Heart left ventricle (tissue), 13 donors: ENCODE data around the gene AGO3.

Experiments
- POLR2A ChIP-seq, 2 donors: fragments of 450-650 bp; IDR thresholded peaks; one replicate each; pipeline ENCODE4 v1.6.1; 2017; ENCODE audit warnings: antibody characterized with exemption in 2 of 2, mild to moderate bottlenecking in 2 of 2, moderate library complexity in 2 of 2
- TF ChIP-seq, protein P1 (sequence below), 12 donors: fragments of 200-600 bp; sonication (generic) in 4 of 12; IDR thresholded peaks; one replicate each; pipeline versions ENCODE4 v1.5.0 to v1.8.0; 2018 to 2022; ENCODE audit warnings: antibody characterized with exemption in 12 of 12, mild to moderate bottlenecking in 5 of 12
- donor health status: ischemic (EF 13 %, LVEDD 7.1; RV severe dilation, severe dysfunction).
- donor health status: DM: no; HTN: yes; CAD: no.
- donor health status: DM: no; HTN: no; CAD: no.
- donor health status: ischemic (EF 25% LVEDD 6.9; RV normal size, moderate dysfunction).
- donor health status: ischemic (EF 25% LVEDD 5.7; RV mildly dilated, moderate dysfunction).
- donor health status: ischemic (EF 35%, LVEDD 5.7; RV mildly dilated, moderate dysfunction).
- donor health status: nonischemic (EF 11% LVEDD 7.7; RV severe dilation, severe dysfunction).
- donor health status: DM: yes; HTN: yes; CAD: no.
- donor health status: PGD.
- donor health status: ischemic (EF 29% LVEDD 5.4; RV normal size, mild dysfunction).
- donor health status: nonischemic (EF 23%, LVEDD 6.1; RV moderate dilation, normal function).

DNA sequence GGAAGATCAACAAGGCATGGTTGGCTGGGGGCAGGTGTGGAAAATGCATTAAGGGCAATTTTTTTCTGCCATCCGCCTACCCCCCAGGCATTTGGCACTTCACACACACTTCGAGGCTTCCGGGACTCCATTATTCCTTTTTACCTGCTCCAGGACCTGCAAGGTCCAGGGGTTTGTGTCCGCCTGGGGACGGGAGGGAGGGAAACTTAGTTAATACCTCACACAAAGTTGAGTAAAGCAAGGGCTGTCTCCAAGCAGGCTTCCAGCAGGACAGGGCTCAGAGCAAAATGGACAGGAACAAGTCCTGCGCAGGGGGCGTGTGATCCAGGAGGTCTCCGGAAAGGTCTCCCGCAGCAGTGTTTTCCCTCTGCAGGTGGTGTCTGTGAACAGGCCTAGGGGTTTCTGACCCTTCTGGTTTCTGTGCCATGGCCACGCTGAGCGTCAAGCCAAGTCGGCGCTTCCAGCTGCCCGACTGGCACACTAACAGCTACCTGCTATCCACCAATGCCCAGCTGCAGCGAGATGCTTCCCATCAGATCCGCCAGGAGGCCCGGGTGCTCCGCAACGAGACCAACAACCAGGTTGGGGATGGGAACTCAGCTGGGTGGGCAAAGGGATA is 153.7 kb downstream of the AGO3 start:
- TF ChIP-seq POLR2A (IDR thresholded peaks at IDR 0.05), result no peak
- TF ChIP-seq, protein P1, sequence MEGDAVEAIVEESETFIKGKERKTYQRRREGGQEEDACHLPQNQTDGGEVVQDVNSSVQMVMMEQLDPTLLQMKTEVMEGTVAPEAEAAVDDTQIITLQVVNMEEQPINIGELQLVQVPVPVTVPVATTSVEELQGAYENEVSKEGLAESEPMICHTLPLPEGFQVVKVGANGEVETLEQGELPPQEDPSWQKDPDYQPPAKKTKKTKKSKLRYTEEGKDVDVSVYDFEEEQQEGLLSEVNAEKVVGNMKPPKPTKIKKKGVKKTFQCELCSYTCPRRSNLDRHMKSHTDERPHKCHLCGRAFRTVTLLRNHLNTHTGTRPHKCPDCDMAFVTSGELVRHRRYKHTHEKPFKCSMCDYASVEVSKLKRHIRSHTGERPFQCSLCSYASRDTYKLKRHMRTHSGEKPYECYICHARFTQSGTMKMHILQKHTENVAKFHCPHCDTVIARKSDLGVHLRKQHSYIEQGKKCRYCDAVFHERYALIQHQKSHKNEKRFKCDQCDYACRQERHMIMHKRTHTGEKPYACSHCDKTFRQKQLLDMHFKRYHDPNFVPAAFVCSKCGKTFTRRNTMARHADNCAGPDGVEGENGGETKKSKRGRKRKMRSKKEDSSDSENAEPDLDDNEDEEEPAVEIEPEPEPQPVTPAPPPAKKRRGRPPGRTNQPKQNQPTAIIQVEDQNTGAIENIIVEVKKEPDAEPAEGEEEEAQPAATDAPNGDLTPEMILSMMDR (IDR thresholded peaks at IDR 0.05), result no peak
